Large intestine (tissue), 12 donors: ENCODE data around the gene SLC18A3. TPM values are rescaled to one million over a fixed set of nuclear protein-coding genes. Genes with fewer than 3 reads are reported as not detected.

Experiments used
- DNase-seq, 2 donors: peaks; one replicate each; pipeline versions ENCODE4 v3.0.0 to v3.0.0-alpha.2; 2013
- H3K27ac ChIP-seq: one replicate; pipeline ENCODE4 v1.5.1; 2013; ENCODE audit warnings: low read length
- H3K27me3 ChIP-seq: 2 replicates; pipeline ENCODE4 v1.6.1; 2013; ENCODE audit warnings: low read length; ENCODE audit not compliant: control insufficient read depth, insufficient read depth
- H3K36me3 ChIP-seq: 2 replicates; pipeline ENCODE4 v1.6.1; 2013; ENCODE audit warnings: low read length; ENCODE audit not compliant: control insufficient read depth, insufficient read depth
- H3K4me1 ChIP-seq: one replicate; pipeline ENCODE4 v1.6.1; 2013; ENCODE audit warnings: low read length; ENCODE audit not compliant: control insufficient read depth, insufficient read depth
- H3K4me3 ChIP-seq: one replicate; pipeline ENCODE4 v1.5.1; 2013; ENCODE audit warnings: low read length
- H3K9me3 ChIP-seq: one replicate; pipeline ENCODE4 v1.6.1; 2013; ENCODE audit warnings: mild to moderate bottlenecking, low read depth, low read length, moderate library complexity; ENCODE audit not compliant: control insufficient read depth
- WGBS: methylation state at CpG from one replicate; pipeline ENCODE4 v1.1.5; 2013; ENCODE audit warnings: low lambda C conversion rate; ENCODE audit not compliant: insufficient coverage; 5-methylcytosine and 5-hydroxymethylcytosine counted together
- long read RNA-seq, 11 donors: transcript quantifications; one replicate each; lab custom pipeline, GENCODE V29; 2026
- polyA plus RNA-seq: library from polyadenylated mRNA; unstranded; fragments of 120-200 nt; gene quantifications from one replicate; pipeline ENCODE4 v1.2.1, GENCODE V29; 2013

The SLC18A3 gene
- 3.5 TPM for polyA plus RNA-seq
- long read RNA-seq, donor 1, partial matches to known transcripts, result 0 of 4 reads
- long read RNA-seq, donor 1, other reads (novel, unspliced or antisense), result 0 of 4 reads
- long read RNA-seq, donor 2, partial matches to known transcripts, result 0 of 3 reads
- long read RNA-seq, donor 2, other reads (novel, unspliced or antisense), result 0 of 3 reads
- long read RNA-seq, donor 3, result 0 reads
- long read RNA-seq, donor 4, result 0 reads
- long read RNA-seq, donor 5, transcript SLC18A3-201 (1 exons, 2,420 nt), result major isoform, 7 of 7 reads
- long read RNA-seq, donor 5, partial matches to known transcripts, result 0 of 7 reads
- long read RNA-seq, donor 5, other reads (novel, unspliced or antisense), result 0 of 7 reads
- long read RNA-seq, donor 6, partial matches to known transcripts, result 0 of 2 reads
- long read RNA-seq, donor 6, other reads (novel, unspliced or antisense), result 0 of 2 reads
- long read RNA-seq, donor 7, partial matches to known transcripts, result 0 of 3 reads
- long read RNA-seq, donor 7, other reads (novel, unspliced or antisense), result 0 of 3 reads
- long read RNA-seq, donor 8, partial matches to known transcripts, result 0 of 2 reads
- long read RNA-seq, donor 8, other reads (novel, unspliced or antisense), result 0 of 2 reads
- long read RNA-seq, donor 9, transcript SLC18A3-201 (1 exons, 2,420 nt), result major isoform, 6 of 6 reads
- long read RNA-seq, donor 9, partial matches to known transcripts, result 0 of 6 reads
- long read RNA-seq, donor 9, other reads (novel, unspliced or antisense), result 0 of 6 reads
- long read RNA-seq, donor 10, partial matches to known transcripts, result 0 of 2 reads
- long read RNA-seq, donor 10, other reads (novel, unspliced or antisense), result 0 of 2 reads
- long read RNA-seq, donor 11, partial matches to known transcripts, result 0 of 1 reads
- long read RNA-seq, donor 11, other reads (novel, unspliced or antisense), result 0 of 1 reads

DNA sequence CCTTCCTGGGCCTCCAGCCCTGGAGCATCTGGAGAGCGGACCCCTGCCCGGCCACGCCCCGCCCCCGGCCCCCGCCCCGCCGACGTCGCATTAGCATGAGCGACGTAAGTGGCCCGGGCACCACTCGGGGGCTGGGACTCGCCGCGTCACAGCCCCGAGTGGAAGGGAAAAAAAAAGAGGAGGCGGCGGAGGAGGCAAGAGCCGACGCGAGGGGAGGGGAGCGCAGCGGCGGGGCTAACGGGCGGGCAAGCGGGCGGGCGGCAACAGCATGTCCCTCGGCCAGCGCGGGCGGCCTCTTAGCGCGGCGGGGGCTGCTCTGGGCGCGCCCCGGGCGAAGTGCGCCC, at the start of gene SLC18A3:
TSS of gene SLC18A3 (plus strand) at position 197 of the 344 bp plus-strand sequence. CDS start 431 bp downstream, outside the sequence.
- Histone ChIP-seq H3K36me3 (no peaks in the 10 kb centered on the region), H3K27me3 (peaks cover 95% of the 10 kb centered on the region), H3K4me3 (no peak within 1 kb of the TSS), H3K27ac (no peak within 1 kb of the TSS), H3K9me3 (peaks cover 28% of the 10 kb centered on the region), H3K4me1 (peaks cover 11% of the 10 kb centered on the region)
- DNase-seq, result no peak
- WGBS, result no CpG with 5 or more reads among the region's 43 CpGs

DNA sequence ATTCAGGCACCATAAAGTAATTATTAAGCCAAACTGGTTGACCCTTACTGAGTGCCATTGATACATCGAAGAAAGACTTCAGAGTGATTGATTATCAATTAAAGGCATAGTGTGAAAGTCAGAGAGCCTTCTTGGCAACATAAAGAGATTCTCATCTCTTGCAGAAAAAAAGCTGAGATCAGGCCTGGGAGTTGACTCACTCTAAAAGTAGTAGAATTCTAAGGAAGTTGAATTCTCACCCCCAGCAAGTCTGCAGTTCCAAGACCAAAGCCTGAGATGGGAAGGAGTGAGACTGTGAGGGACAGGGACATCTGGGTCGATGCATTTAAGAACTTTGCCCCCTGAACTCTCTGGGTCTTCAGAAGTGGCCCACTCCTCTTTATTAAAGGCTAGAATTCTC, 49.6 kb upstream of the SLC18A3 start:
- Histone ChIP-seq H3K4me1 (no peaks in the 10 kb centered on the region), H3K27ac (no peak overlapping the region), H3K27me3 (peaks cover 9% of the 10 kb centered on the region), H3K4me3 (no peak overlapping the region), H3K36me3 (no peaks in the 10 kb centered on the region), H3K9me3 (no peaks in the 10 kb centered on the region)
- WGBS, result no CpG with 5 or more reads among the region's 2 CpGs
- no peak for DNase-seq

DNA sequence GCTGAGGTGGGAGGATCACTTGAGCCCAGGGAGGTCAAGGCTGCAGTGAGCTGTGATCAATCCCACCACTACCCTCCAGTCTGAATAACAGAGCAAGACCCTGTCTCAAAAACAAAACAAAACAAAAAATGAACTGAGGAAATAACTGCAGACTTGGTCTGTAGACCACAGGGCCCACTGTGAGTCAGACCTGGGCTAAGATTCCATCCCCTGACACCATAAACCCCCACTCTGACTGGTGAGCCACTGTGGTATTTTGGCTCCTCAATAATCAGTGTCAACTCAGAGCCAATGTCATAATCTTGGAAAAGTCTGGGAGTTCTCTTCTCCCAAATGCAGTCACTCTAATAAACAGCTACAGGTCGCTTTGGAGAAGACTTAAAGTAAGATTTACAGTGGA, 47.2 kb upstream of the SLC18A3 start:
- Histone ChIP-seq H3K9me3 (no peaks in the 10 kb centered on the region), H3K27me3 (peaks cover 9% of the 10 kb centered on the region), H3K27ac (no peak overlapping the region), H3K4me3 (no peak overlapping the region), H3K36me3 (no peaks in the 10 kb centered on the region), H3K4me1 (no peaks in the 10 kb centered on the region)
- WGBS, result no CpG with 5 or more reads among the region's 1 CpG
- no peak for DNase-seq

DNA sequence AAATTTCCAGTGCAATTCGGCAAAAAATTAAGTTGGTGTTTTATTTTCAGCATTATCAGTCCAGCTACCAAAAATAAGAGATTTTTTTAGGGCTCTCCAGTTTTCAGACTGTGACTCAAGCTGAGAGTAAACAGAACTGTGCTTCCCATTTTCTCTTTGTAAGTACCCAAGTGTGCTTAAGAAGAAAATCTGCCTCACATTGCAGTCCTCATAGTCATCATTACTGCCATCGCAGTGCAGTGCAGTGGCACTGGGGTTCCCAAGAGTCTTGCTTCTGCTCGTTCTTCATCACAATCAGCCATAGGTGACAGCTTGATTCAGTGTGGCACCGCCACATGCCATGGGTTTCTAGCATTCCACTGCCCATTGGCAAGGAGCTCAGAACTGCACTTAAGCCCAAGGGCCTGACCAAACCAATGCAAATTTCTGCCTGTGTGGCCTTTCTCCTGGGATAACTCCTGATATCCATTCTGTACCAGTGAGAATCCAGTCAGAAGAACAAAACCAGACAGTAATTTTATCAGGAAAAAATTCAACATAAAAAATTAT, 45.6 kb upstream of the SLC18A3 start:
- H3K4me3 ChIP-seq, result no peak overlapping the region
- H3K9me3 ChIP-seq, result no peaks in the 10 kb centered on the region
- no peak overlapping the region for H3K27ac ChIP-seq
- peaks cover 8% of the 10 kb centered on the region for H3K27me3 ChIP-seq
- H3K36me3 ChIP-seq, result no peaks in the 10 kb centered on the region
- DNase-seq, result no peak
- no peaks in the 10 kb centered on the region for H3K4me1 ChIP-seq
- no CpG with 5 or more reads among the region's 4 CpGs for WGBS

DNA sequence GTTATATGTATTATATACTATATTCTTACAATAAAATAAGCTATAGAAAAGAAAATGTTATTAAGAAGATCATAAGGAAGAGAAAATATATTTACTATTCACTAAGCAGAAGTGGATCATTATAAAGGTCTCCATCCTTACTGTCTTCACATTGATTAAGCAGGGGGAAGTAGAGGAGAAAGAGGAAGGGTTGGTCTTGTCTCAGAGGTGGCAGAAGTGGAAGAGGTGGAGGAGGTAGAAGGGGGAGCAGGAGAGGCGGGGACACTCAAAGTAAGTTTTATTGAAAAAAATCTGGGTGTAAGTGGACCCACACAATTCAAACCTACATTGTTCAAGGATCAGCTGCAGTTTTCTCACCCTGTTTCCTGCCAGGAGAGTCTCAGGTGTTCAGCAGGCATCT, 42.3 kb upstream of the SLC18A3 start:
- Histone ChIP-seq H3K4me1 (no peaks in the 10 kb centered on the region), H3K27me3 (peaks cover 9% of the 10 kb centered on the region), H3K4me3 (no peak overlapping the region), H3K27ac (no peak overlapping the region), H3K9me3 (no peaks in the 10 kb centered on the region), H3K36me3 (no peaks in the 10 kb centered on the region)
- no peak for DNase-seq
- WGBS, result no CpG with 5 or more reads among the region's 1 CpG

DNA sequence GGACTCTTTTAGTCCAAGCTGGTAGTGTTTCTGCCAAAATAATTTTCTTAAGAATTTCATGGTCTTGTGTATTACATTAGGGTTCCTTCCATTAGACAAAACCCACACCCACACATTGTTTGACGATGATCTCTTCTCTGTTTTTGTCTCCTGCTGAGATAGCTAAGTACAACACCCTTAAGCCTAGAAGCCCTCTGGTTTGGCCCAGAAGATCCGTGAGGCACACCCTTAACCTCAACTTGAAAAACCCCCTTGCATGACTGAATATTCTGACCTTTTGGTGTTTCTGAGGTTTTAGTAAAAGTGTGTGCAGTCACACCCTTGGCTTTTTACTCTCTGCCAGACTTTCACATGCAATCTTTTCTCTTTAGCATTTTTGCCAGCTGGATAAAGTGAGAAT, 41.9 kb upstream of the SLC18A3 start:
- Histone ChIP-seq H3K36me3 (no peaks in the 10 kb centered on the region), H3K9me3 (no peaks in the 10 kb centered on the region), H3K27me3 (peaks cover 9% of the 10 kb centered on the region), H3K4me3 (no peak overlapping the region), H3K4me1 (no peaks in the 10 kb centered on the region), H3K27ac (no peak overlapping the region)
- DNase-seq, result no peak
- no CpG with 5 or more reads among the region's 2 CpGs for WGBS

DNA sequence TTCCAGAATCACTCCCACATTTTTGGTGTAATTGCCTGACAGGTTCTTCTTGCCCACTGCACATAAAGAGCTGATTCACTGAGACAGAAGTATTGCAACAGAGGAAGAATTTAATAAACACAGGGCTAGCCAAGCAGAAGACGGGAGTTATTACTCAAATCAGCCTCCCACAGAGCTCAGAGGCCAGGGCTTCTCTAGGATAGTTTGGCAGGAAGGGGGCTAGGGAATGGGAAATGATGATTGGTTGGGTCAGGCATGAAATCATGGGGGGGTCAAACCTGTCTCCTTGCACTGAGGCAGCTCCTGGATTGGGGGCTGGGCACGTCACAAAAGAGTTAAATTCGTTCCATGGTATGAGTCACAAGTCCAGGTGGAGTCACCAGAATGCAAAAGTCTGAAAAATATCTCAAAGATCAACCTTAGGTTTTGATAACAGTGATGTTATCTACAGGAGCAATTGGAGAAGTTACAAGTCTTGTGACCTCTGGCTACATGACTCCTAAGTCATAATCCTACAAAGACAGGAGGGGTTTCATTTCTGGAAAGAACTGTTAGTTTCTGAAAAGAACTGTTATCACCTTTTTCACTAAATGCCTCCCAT, 41.0 kb upstream of the SLC18A3 start:
- Histone ChIP-seq H3K27me3 (peaks cover 9% of the 10 kb centered on the region), H3K9me3 (no peaks in the 10 kb centered on the region), H3K4me3 (no peak overlapping the region), H3K4me1 (no peaks in the 10 kb centered on the region), H3K27ac (no peak overlapping the region), H3K36me3 (no peaks in the 10 kb centered on the region)
- no CpG with 5 or more reads among the region's 3 CpGs for WGBS
- no peak for DNase-seq

DNA sequence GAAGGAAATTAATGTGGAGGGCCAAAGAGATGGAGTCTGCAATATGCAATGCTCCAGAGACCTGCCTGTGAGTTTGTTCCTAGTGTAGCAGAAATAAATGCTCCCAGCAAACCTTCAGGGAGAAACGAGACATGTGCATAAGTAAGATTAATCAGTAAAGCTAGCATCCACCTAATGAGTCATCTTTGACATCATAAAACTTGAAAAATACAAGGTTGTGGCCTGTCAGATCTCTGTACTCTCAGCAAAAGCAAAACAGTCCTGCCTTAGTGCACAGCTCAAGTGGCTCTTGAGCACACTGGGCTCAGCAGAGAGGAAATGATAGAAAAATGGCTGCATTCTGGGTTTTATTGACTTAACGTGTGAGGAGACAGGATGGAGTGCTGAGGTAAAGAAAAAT, 38.7 kb upstream of the SLC18A3 start:
- no peak overlapping the region for H3K4me3 ChIP-seq

DNA sequence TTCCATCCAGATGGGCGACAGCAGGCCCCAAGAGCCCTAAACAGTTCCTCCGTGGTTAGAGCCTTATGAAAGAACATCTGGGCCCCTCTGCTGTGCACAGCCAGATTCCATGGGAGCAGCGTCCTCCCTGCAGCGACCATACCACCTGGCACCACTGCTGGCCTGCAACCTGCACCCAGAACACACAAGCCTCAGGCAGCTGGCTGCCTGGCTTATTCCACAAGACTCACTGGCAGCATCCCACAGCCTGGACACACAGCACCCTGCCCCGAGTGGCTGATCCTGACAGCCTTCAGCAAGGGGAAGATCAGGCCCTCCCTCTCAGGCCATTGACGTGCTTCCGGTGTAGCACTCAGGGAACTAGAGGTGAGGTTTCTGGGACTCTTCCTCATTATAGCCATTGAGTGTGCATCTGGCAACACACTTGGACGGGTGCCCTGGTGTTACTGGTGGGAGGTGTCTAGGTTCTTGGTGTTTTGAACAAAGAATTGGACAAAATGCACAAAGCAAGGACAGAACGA, 37.5 kb upstream of the SLC18A3 start:
- no peaks in the 10 kb centered on the region for H3K36me3 ChIP-seq
- 100% methylated on average over 1 of the region's 9 CpGs for WGBS
- H3K27ac ChIP-seq, result no peak overlapping the region
- no peak for DNase-seq
- no peak overlapping the region for H3K4me3 ChIP-seq
- peaks cover 9% of the 10 kb centered on the region for H3K27me3 ChIP-seq
- H3K4me1 ChIP-seq, result no peaks in the 10 kb centered on the region
- no peaks in the 10 kb centered on the region for H3K9me3 ChIP-seq

More for the DNA sequence above, 38.7 kb upstream of the SLC18A3 start:
- H3K27ac ChIP-seq, result no peak overlapping the region
- WGBS, result no CpG with 5 or more reads among the region's 2 CpGs
- H3K27me3 ChIP-seq, result peaks cover 9% of the 10 kb centered on the region
- no peak for DNase-seq
- no peaks in the 10 kb centered on the region for H3K36me3 ChIP-seq
- H3K4me1 ChIP-seq, result no peaks in the 10 kb centered on the region
- H3K9me3 ChIP-seq, result no peaks in the 10 kb centered on the region
